Activated naive CD4-positive, alpha-beta T cell treated with anti-CD3 and anti-CD28 coated beads, Interleukin-2, amount 10 ng/mL, durations not matched to agents 7 days and 5 days (primary cell): ENCODE data around the gene GDPD5.

ENCODE experiments used
- CTCF ChIA-PET: fragments of 350-600 bp; sonication (Branson Sonifier 250); formaldehyde crosslinking; loops from one replicate; lab custom pipeline; 2021; ENCODE audit warnings: antibody characterized with exemption; lab: Charles Lee
- DNase-seq: peaks from one replicate; pipeline ENCODE4 v3.0.0-alpha.2; 2020
- H3K27ac Mint-ChIP-seq: one replicate; pipeline ENCODE4 v1.8.0; 2021; ENCODE audit warnings: mild to moderate bottlenecking, moderate library complexity, mixed read lengths
- H3K27me3 Mint-ChIP-seq: one replicate; pipeline ENCODE4 v1.8.0; 2021; ENCODE audit warnings: mild to moderate bottlenecking, mixed read lengths
- H3K36me3 Mint-ChIP-seq: one replicate; pipeline ENCODE4 v1.8.0; 2021; ENCODE audit warnings: mixed read lengths
- H3K4me1 Mint-ChIP-seq: one replicate; pipeline ENCODE4 v1.8.0; 2021; ENCODE audit warnings: mixed read lengths
- H3K4me3 Mint-ChIP-seq: one replicate; pipeline ENCODE4 v1.8.0; 2021; ENCODE audit warnings: mild to moderate bottlenecking, moderate library complexity, mixed read lengths
- H3K9me3 Mint-ChIP-seq: one replicate; pipeline ENCODE4 v1.8.0; 2021; ENCODE audit warnings: mixed read lengths

The GDPD5 gene

GRCh38 chr11:75553182-75553581 is 27.4 kb upstream of the GDPD5 start:
- Mint-ChIP-seq H3K27ac (no peak overlapping the region), H3K9me3 (no peaks in the 10 kb centered on the region), H3K27me3 (peaks cover 11% of the 10 kb centered on the region), H3K4me3 (no peak overlapping the region), H3K4me1 (peaks cover 2% of the 10 kb centered on the region), H3K36me3 (no peaks in the 10 kb centered on the region)
- DNase-seq: no peak
- CTCF ChIA-PET: interaction anchor here (0.6 to 2.2 kb wide), 5 partner anchors 8 to 108 kb away, joined by 3 to 7 read pairs (median 4); no protein-coding TSS in a partner anchor

- no peaks in the 10 kb centered on the region for H3K36me3 Mint-ChIP-seq
- CTCF ChIA-PET: interaction anchor here (1.0 to 2.0 kb wide), 3 partner anchors 16 to 26 kb away, joined by 4 to 13 read pairs (median 4); no protein-coding TSS in a partner anchor
Observed at GRCh38 chr11:75549370-75549958, 23.7 kb upstream of the GDPD5 start.

GRCh38 chr11:75548595-75549272 is 23.0 kb upstream of the GDPD5 start:
- CTCF ChIA-PET: interaction anchor here (1.0 to 2.0 kb wide), 5 partner anchors 10 to 26 kb away, joined by 4 to 13 read pairs (median 4); no protein-coding TSS in a partner anchor
- DNase-seq: no peak
- H3K9me3 Mint-ChIP-seq: no peaks in the 10 kb centered on the region
- peaks cover 2% of the 10 kb centered on the region for H3K4me1 Mint-ChIP-seq
- no peak overlapping the region for H3K4me3 Mint-ChIP-seq
- no peak overlapping the region for H3K27ac Mint-ChIP-seq
- H3K36me3 Mint-ChIP-seq: no peaks in the 10 kb centered on the region
- peaks cover 33% of the 10 kb centered on the region for H3K27me3 Mint-ChIP-seq

More at GRCh38 chr11:75549370-75549958, 23.7 kb upstream of the GDPD5 start:
- peaks cover 32% of the 10 kb centered on the region for H3K27me3 Mint-ChIP-seq
- peaks cover 2% of the 10 kb centered on the region for H3K4me1 Mint-ChIP-seq
- no peaks in the 10 kb centered on the region for H3K9me3 Mint-ChIP-seq
- no peak overlapping the region for H3K4me3 Mint-ChIP-seq
- no peak overlapping the region for H3K27ac Mint-ChIP-seq
- no peak for DNase-seq

DNA sequence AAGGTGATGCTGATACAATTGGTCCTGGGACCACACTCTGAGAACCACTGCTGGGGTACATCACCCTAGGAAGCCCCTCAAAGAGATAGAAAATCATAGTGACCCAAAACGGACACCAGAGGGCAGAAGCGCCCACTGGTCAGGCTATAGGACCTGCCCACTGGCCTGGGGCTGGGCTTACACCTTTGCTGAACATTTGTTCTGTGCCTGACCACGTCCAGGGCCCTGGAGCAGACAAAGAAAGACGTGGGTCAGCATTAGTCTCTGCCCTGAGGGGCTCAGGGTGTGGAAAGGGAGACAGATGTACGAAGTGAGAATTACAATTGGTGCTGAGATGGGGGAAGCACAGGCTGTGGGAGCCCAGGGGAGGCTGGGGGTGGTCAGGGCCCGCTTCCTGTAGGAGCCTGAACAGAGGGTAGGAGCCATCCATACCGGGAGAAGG is 21.9 kb upstream of the GDPD5 start:
- Mint-ChIP-seq H3K4me1 (peaks cover 2% of the 10 kb centered on the region), H3K9me3 (no peaks in the 10 kb centered on the region), H3K4me3 (no peak overlapping the region), H3K36me3 (no peaks in the 10 kb centered on the region), H3K27me3 (peaks cover 43% of the 10 kb centered on the region), H3K27ac (no peak overlapping the region)
- CTCF ChIA-PET: interaction anchor here (0.7 to 2.1 kb wide), 7 partner anchors 11 to 104 kb away, joined by 3 to 16 read pairs (median 4); no protein-coding TSS in a partner anchor
- peak; percentile 45 for DNase-seq

GRCh38 chr11:75547177-75547576 is 21.4 kb upstream of the GDPD5 start:
- Mint-ChIP-seq H3K4me3 (no peak overlapping the region), H3K9me3 (no peaks in the 10 kb centered on the region), H3K27ac (no peak overlapping the region), H3K4me1 (peaks cover 2% of the 10 kb centered on the region), H3K36me3 (no peaks in the 10 kb centered on the region), H3K27me3 (peaks cover 43% of the 10 kb centered on the region)
- no peak for DNase-seq
- CTCF ChIA-PET: interaction anchor here (0.7 to 2.1 kb wide), 9 partner anchors 11 to 104 kb away, joined by 3 to 16 read pairs (median 4); no protein-coding TSS in a partner anchor

- peaks cover 54% of the 10 kb centered on the region for H3K27me3 Mint-ChIP-seq
- CTCF ChIA-PET: interaction anchor here (0.8 to 1.9 kb wide), 3 partner anchors 10 to 55 kb away, joined by 3 to 6 read pairs (median 4); no protein-coding TSS in a partner anchor
- H3K4me1 Mint-ChIP-seq: no peaks in the 10 kb centered on the region
- H3K27ac Mint-ChIP-seq: no peak overlapping the region
- DNase-seq: no peak
- no peak overlapping the region for H3K4me3 Mint-ChIP-seq
- no peaks in the 10 kb centered on the region for H3K9me3 Mint-ChIP-seq
- H3K36me3 Mint-ChIP-seq: no peaks in the 10 kb centered on the region
Observed at GRCh38 chr11:75543806-75544205, 18.1 kb upstream of the GDPD5 start.

DNA sequence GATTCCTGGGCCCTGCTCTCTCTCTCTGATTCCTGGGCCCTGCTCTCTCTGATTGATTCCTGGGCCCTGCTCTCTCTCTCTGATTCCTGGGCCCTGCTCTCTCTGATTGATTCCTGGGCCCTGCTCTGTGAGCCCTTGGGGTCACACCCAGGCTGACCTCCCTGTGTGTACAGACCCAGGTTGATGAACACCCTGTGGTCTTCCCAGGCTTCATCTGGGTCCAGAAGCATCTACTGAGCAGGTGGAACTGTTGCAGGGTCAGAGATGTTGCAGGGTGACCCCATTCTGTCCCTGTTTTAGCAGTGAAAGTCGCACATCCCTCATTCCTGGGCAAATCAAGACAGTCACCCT is 16.3 kb upstream of the GDPD5 start:
- CTCF ChIA-PET: interaction anchor here (1.9 kb wide), 1 partner anchor 56 kb away, joined by 6 read pairs; no protein-coding TSS in a partner anchor
- Mint-ChIP-seq H3K27ac (no peak overlapping the region), H3K9me3 (no peaks in the 10 kb centered on the region)

GRCh38 chr11:75541193-75542087 is 15.7 kb upstream of the GDPD5 start:
- H3K4me3 Mint-ChIP-seq: no peak overlapping the region
- no peak for DNase-seq
- CTCF ChIA-PET: no interaction called here

More for the DNA sequence above, 16.3 kb upstream of the GDPD5 start:
- Mint-ChIP-seq H3K27me3 (peaks cover 53% of the 10 kb centered on the region), H3K36me3 (no peaks in the 10 kb centered on the region), H3K4me3 (no peak overlapping the region), H3K4me1 (peaks cover 17% of the 10 kb centered on the region)
- DNase-seq: no peak

GRCh38 chr11:75539459-75540334 is 14.0 kb upstream of the GDPD5 start:
- DNase-seq: no peak
- CTCF ChIA-PET: interaction anchor here (0.5 kb wide), 1 partner anchor 269 kb away, joined by 3 read pairs; no protein-coding TSS in a partner anchor
- H3K27me3 Mint-ChIP-seq: peaks cover 41% of the 10 kb centered on the region
- H3K36me3 Mint-ChIP-seq: no peaks in the 10 kb centered on the region
- H3K4me1 Mint-ChIP-seq: peaks cover 38% of the 10 kb centered on the region
- no peak overlapping the region for H3K27ac Mint-ChIP-seq
- no peak overlapping the region for H3K4me3 Mint-ChIP-seq
- H3K9me3 Mint-ChIP-seq: no peaks in the 10 kb centered on the region

More at GRCh38 chr11:75541193-75542087, 15.7 kb upstream of the GDPD5 start:
- no peaks in the 10 kb centered on the region for H3K36me3 Mint-ChIP-seq
- no peaks in the 10 kb centered on the region for H3K9me3 Mint-ChIP-seq
- peaks cover 23% of the 10 kb centered on the region for H3K4me1 Mint-ChIP-seq
- no peak overlapping the region for H3K27ac Mint-ChIP-seq
- peaks cover 52% of the 10 kb centered on the region for H3K27me3 Mint-ChIP-seq

- H3K27ac Mint-ChIP-seq: no peak overlapping the region
- peaks cover 33% of the 10 kb centered on the region for H3K27me3 Mint-ChIP-seq
- DNase-seq: no peak
- no peaks in the 10 kb centered on the region for H3K9me3 Mint-ChIP-seq
- no peaks in the 10 kb centered on the region for H3K36me3 Mint-ChIP-seq
- peaks cover 48% of the 10 kb centered on the region for H3K4me1 Mint-ChIP-seq
- no peak overlapping the region for H3K4me3 Mint-ChIP-seq
- CTCF ChIA-PET: interaction anchor here (0.8 kb wide), 1 partner anchor 93 kb away, joined by 3 read pairs; no protein-coding TSS in a partner anchor
Observed at GRCh38 chr11:75538150-75538942, 12.6 kb upstream of the GDPD5 start.

GRCh38 chr11:75537740-75538139 is 12.0 kb upstream of the GDPD5 start:
- peaks cover 28% of the 10 kb centered on the region for H3K27me3 Mint-ChIP-seq
- H3K36me3 Mint-ChIP-seq: no peaks in the 10 kb centered on the region
- no peaks in the 10 kb centered on the region for H3K9me3 Mint-ChIP-seq
- H3K4me1 Mint-ChIP-seq: peaks cover 48% of the 10 kb centered on the region
- CTCF ChIA-PET: interaction anchor here (1.0 to 2.2 kb wide), 2 partner anchors 93 to 267 kb away, joined by 3 to 15 read pairs; no protein-coding TSS in a partner anchor
- no peak for DNase-seq
- H3K4me3 Mint-ChIP-seq: no peak overlapping the region
- H3K27ac Mint-ChIP-seq: no peak overlapping the region
